OCI-LY1 (cell line): ENCODE data around the gene DNMT1.

ENCODE experiments used
- H2AFZ ChIP-seq: fragments of 200-600 bp; sonication (generic), shearing (Covaris generic); 2 replicates; pipeline ENCODE4 v1.6.0; 2014; ENCODE audit warnings: antibody characterized with exemption, mild to moderate bottlenecking, low read length
- H3F3A ChIP-seq: fragments of 200-600 bp; sonication (generic), shearing (Covaris generic); 2 replicates; pipeline ENCODE4 v1.6.0; 2014; ENCODE audit warnings: mild to moderate bottlenecking, antibody characterized with exemption, low read length, moderate library complexity; ENCODE audit not compliant: insufficient read depth
- H3K27ac ChIP-seq: fragments of 200-600 bp; sonication (generic); 2 replicates; pipeline ENCODE4 v1.5.1; 2014; ENCODE audit warnings: low read length, mixed run types, mild to moderate bottlenecking, low read depth; ENCODE audit not compliant: poor library complexity, severe bottlenecking
- H3K27me3 ChIP-seq: fragments of 200-600 bp; sonication (generic); 2 replicates; pipeline ENCODE4 v1.6.0; 2014; ENCODE audit warnings: antibody characterized with exemption, mild to moderate bottlenecking, low read length, moderate library complexity; ENCODE audit not compliant: insufficient read depth
- H3K36me3 ChIP-seq: fragments of 200-600 bp; sonication (generic); 2 replicates; pipeline ENCODE4 v1.6.1; 2014; ENCODE audit warnings: mild to moderate bottlenecking, antibody characterized with exemption, low read length, moderate library complexity, mixed read lengths; ENCODE audit not compliant: insufficient read depth
- H3K4me1 ChIP-seq: fragments of 200-600 bp; sonication (generic); 2 replicates; pipeline ENCODE4 v1.5.1; 2014; ENCODE audit warnings: mild to moderate bottlenecking, low read length, moderate library complexity; ENCODE audit not compliant: insufficient read depth, severe bottlenecking
- H3K4me2 ChIP-seq: fragments of 200-600 bp; sonication (generic), shearing (Covaris generic); 2 replicates; pipeline ENCODE4 v1.6.1; 2014; ENCODE audit warnings: low read length
- H3K4me3 ChIP-seq: fragments of 200-600 bp; sonication (generic); 2 replicates; pipeline ENCODE4 v1.5.1; 2014; ENCODE audit warnings: low read length, low read depth, mild to moderate bottlenecking, mixed read lengths; ENCODE audit not compliant: poor library complexity, severe bottlenecking
- H3K79me2 ChIP-seq: fragments of 200-600 bp; shearing (Covaris generic); 2 replicates; pipeline ENCODE4 v1.6.1; 2016; ENCODE audit warnings: mixed run types, low read length, mixed read lengths; ENCODE audit not compliant: insufficient read depth
- H3K9ac ChIP-seq: fragments of 200-600 bp; sonication (generic), shearing (Covaris generic); 2 replicates; pipeline ENCODE4 v1.6.1; 2014; ENCODE audit warnings: mild to moderate bottlenecking, low read length, mixed read lengths
- H3K9me2 ChIP-seq: fragments of 200-600 bp; sonication (generic), shearing (Covaris generic); 2 replicates; pipeline ENCODE4 v1.6.1; 2014; ENCODE audit warnings: low read depth, mild to moderate bottlenecking, low read length, mixed read lengths
- H3K9me3 ChIP-seq: fragments of 200-600 bp; shearing (Covaris generic); 2 replicates; pipeline ENCODE4 v1.6.1; 2014; ENCODE audit warnings: low read length, mixed read lengths
- H4K20me1 ChIP-seq: fragments of 200-600 bp; sonication (generic), shearing (Covaris generic); 2 replicates; pipeline ENCODE4 v1.6.0; 2016; ENCODE audit warnings: mild to moderate bottlenecking, low read length; ENCODE audit not compliant: insufficient read depth
- CTCF ChIP-seq: fragments of 200-600 bp; sonication (generic), shearing (Covaris generic); IDR thresholded peaks from 2 replicates; pipeline ENCODE4 v1.5.1; 2017; ENCODE audit warnings: mild to moderate bottlenecking, antibody characterized with exemption, low read length, moderate library complexity, mixed read lengths
- EZH2 ChIP-seq: fragments of 200-600 bp; sonication (generic), shearing (Covaris generic); IDR thresholded peaks from 2 replicates; pipeline ENCODE4 v1.8.0; 2017; ENCODE audit warnings: borderline replicate concordance, mixed run types, mild to moderate bottlenecking, antibody characterized with exemption, low read length, moderate library complexity, mixed read lengths

DNMT1 gene

GRCh38 chr19:10209315-10209714 lies 14.6 kb upstream of the DNMT1 start:
- peaks cover 7% of the 10 kb centered on the region for H3K4me1 ChIP-seq
- H3K9me2 ChIP-seq, result no peaks in the 10 kb centered on the region
- H3F3A ChIP-seq, result no peaks in the 10 kb centered on the region; the same call in 1 of the 2 replicates
- H3K27ac ChIP-seq, result no peak overlapping the region
- TF ChIP-seq EZH2 (no peak), CTCF (no peak)
- no peaks in the 10 kb centered on the region for H3K27me3 ChIP-seq
- no peak overlapping the region for H3K4me3 ChIP-seq
- no peak overlapping the region for H3K4me2 ChIP-seq
- H4K20me1 ChIP-seq, result no peaks in the 10 kb centered on the region
- H3K79me2 ChIP-seq, result no peaks in the 10 kb centered on the region
- H3K9ac ChIP-seq, result no peak overlapping the region
- H3K36me3 ChIP-seq, result no peaks in the 10 kb centered on the region
- H3K9me3 ChIP-seq, result no peaks in the 10 kb centered on the region
- no peak overlapping the region for H2AFZ ChIP-seq

- H3K27ac ChIP-seq, result no peak overlapping the region
- no peak overlapping the region for H2AFZ ChIP-seq
- no peaks in the 10 kb centered on the region; the same call in 1 of the 2 replicates for H3F3A ChIP-seq
- H3K36me3 ChIP-seq, result no peaks in the 10 kb centered on the region
- TF ChIP-seq EZH2 (no peak), CTCF (peak; percentile 9; the same call in 1 of the 2 replicates)
- no peaks in the 10 kb centered on the region for H3K27me3 ChIP-seq
- H3K4me1 ChIP-seq, result peaks cover 14% of the 10 kb centered on the region
- H3K79me2 ChIP-seq, result no peaks in the 10 kb centered on the region
- H4K20me1 ChIP-seq, result no peaks in the 10 kb centered on the region
- H3K9me3 ChIP-seq, result no peaks in the 10 kb centered on the region
- no peaks in the 10 kb centered on the region for H3K9me2 ChIP-seq
- H3K9ac ChIP-seq, result no peak overlapping the region
- no peak overlapping the region for H3K4me2 ChIP-seq
- H3K4me3 ChIP-seq, result no peak overlapping the region
These were observed 12.3 kb upstream of the DNMT1 start for GRCh38 chr19:10207026-10207425.

- Histone ChIP-seq H3K4me2 (no peak overlapping the region), H3F3A (no peaks in the 10 kb centered on the region; the same call in 1 of the 2 replicates), H4K20me1 (no peaks in the 10 kb centered on the region), H3K4me3 (no peak overlapping the region), H3K79me2 (no peaks in the 10 kb centered on the region), H3K27me3 (no peaks in the 10 kb centered on the region), H3K4me1 (peaks cover 15% of the 10 kb centered on the region), H2AFZ (no peak overlapping the region), H3K9me3 (no peaks in the 10 kb centered on the region), H3K9me2 (no peaks in the 10 kb centered on the region), H3K9ac (no peak overlapping the region), H3K36me3 (no peaks in the 10 kb centered on the region), H3K27ac (no peak overlapping the region)
- TF ChIP-seq CTCF (no peak), EZH2 (no peak)
These were observed 11.6 kb upstream of the DNMT1 start for GRCh38 chr19:10206226-10206885.
